SU-DHL-6 (cell line): ENCODE results near the gene KLK13.

ENCODE experiments used
- H2AFZ ChIP-seq: fragments of 200-600 bp; sonication (generic); 2 replicates; pipeline ENCODE4 v1.6.1; 2014; ENCODE audit warnings: low read depth, mild to moderate bottlenecking, moderate library complexity, mixed read lengths, antibody characterized with exemption, low read length; ENCODE audit not compliant: severe bottlenecking
- H3F3A ChIP-seq: fragments of 200-600 bp; shearing (Covaris generic); 2 replicates; pipeline ENCODE4 v1.6.0; 2016; ENCODE audit warnings: antibody characterized with exemption, mild to moderate bottlenecking; ENCODE audit not compliant: insufficient read depth
- H3K27ac ChIP-seq: fragments of 200-600 bp; sonication (generic); 2 replicates; pipeline ENCODE4 v1.5.1; 2016; ENCODE audit warnings: low read depth, mild to moderate bottlenecking, low read length, moderate library complexity, mixed read lengths
- H3K27me3 ChIP-seq: fragments of 200-600 bp; sonication (generic), shearing (Covaris generic); 2 replicates; pipeline ENCODE4 v1.6.0; 2014; ENCODE audit warnings: mild to moderate bottlenecking, low read length
- H3K36me3 ChIP-seq: fragments of 200-600 bp; sonication (generic); 2 replicates; pipeline ENCODE4 v1.6.1; 2014; ENCODE audit warnings: mild to moderate bottlenecking, low read length, mixed read lengths
- H3K4me2 ChIP-seq: fragments of 300-600, 200-600 bp; shearing (Covaris generic), sonication (generic); 2 replicates; pipeline ENCODE4 v1.6.0; 2014; ENCODE audit warnings: low read length, low read depth, mild to moderate bottlenecking; ENCODE audit not compliant: poor library complexity, severe bottlenecking
- H3K4me3 ChIP-seq: fragments of 200-600 bp; sonication (generic); 2 replicates; pipeline ENCODE4 v1.5.1; 2014; ENCODE audit warnings: antibody characterized with exemption, low read length, mild to moderate bottlenecking, mixed read lengths; ENCODE audit not compliant: insufficient read depth, poor library complexity, severe bottlenecking
- H3K79me2 ChIP-seq: fragments of 200-600 bp; sonication (generic); 2 replicates; pipeline ENCODE4 v1.6.1; 2014; ENCODE audit warnings: mild to moderate bottlenecking, low read length, moderate library complexity; ENCODE audit not compliant: insufficient read depth
- H3K9ac ChIP-seq: fragments of 200-600 bp; sonication (generic); 2 replicates; pipeline ENCODE4 v1.7.0; 2014; ENCODE audit warnings: mild to moderate bottlenecking, low read length
- H3K9me2 ChIP-seq: fragments of 200-600 bp; sonication (generic); replicated peaks from 2 replicates; pipeline ENCODE4 v1.6.1; 2014; ENCODE audit warnings: low read length; ENCODE audit not compliant: insufficient read depth
- H3K9me3 ChIP-seq: fragments of 200-600 bp; sonication (generic); 2 replicates; pipeline ENCODE4 v1.6.1; 2014; ENCODE audit warnings: low read length, mixed read lengths; ENCODE audit not compliant: insufficient read depth
- H4K20me1 ChIP-seq: fragments of 200-600 bp; sonication (generic); 2 replicates; pipeline ENCODE4 v1.6.1; 2014; ENCODE audit warnings: low read depth, mild to moderate bottlenecking, antibody characterized with exemption, low read length, moderate library complexity, mixed read lengths
- EZH2phosphoT487 ChIP-seq: fragments of 200-600 bp; sonication (generic), shearing (Covaris generic); conservative IDR thresholded peaks from 2 replicates; pipeline ENCODE4 v1.6.1; 2018; ENCODE audit warnings: mild to moderate bottlenecking, antibody characterized with exemption, low read length, moderate library complexity, mixed read lengths
- TF ChIP-seq, protein P1 (sequence below): fragments of 200-600 bp; sonication (generic); IDR thresholded peaks from one replicate; pipeline ENCODE4 v1.5.1; 2017; ENCODE audit warnings: antibody characterized with exemption, mild to moderate bottlenecking, low read length, moderate library complexity; ENCODE audit not compliant: insufficient read depth, poor library complexity, severe bottlenecking

The KLK13 gene

DNA sequence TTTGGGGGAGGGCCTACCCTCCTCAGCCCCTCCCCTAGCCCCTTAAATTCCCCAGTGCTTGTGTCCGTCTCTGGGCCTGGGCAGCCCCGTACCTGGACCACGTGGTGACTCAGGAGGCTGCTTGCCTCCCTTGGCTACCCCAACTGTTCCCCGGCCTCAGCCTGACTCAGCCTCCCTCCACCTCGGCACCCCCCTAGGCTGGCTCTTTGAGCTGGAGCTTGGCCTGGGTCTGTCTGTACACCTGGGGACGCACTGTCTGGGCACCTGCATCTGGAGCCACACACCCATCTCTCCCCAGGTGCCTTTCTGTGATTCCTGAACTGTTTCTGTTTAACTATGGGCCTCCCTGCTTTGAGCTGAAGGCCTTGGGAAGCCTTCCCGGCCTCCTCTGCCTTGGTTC is 19.6 kb upstream of the KLK13 start:
- no peak for TF ChIP-seq EZH2phosphoT487
- TF ChIP-seq, protein P1, sequence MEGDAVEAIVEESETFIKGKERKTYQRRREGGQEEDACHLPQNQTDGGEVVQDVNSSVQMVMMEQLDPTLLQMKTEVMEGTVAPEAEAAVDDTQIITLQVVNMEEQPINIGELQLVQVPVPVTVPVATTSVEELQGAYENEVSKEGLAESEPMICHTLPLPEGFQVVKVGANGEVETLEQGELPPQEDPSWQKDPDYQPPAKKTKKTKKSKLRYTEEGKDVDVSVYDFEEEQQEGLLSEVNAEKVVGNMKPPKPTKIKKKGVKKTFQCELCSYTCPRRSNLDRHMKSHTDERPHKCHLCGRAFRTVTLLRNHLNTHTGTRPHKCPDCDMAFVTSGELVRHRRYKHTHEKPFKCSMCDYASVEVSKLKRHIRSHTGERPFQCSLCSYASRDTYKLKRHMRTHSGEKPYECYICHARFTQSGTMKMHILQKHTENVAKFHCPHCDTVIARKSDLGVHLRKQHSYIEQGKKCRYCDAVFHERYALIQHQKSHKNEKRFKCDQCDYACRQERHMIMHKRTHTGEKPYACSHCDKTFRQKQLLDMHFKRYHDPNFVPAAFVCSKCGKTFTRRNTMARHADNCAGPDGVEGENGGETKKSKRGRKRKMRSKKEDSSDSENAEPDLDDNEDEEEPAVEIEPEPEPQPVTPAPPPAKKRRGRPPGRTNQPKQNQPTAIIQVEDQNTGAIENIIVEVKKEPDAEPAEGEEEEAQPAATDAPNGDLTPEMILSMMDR: no peak
- H3K9me2 ChIP-seq: no peaks in the 10 kb centered on the region
- H3K36me3 ChIP-seq: no peaks in the 10 kb centered on the region
- H3K4me3 ChIP-seq: no peak overlapping the region
- no peaks in the 10 kb centered on the region for H3K79me2 ChIP-seq
- H3K9ac ChIP-seq: no peak overlapping the region
- no peaks in the 10 kb centered on the region for H3K27me3 ChIP-seq
- no peaks in the 10 kb centered on the region for H3F3A ChIP-seq
- H3K4me2 ChIP-seq: no peak overlapping the region
- no peaks in the 10 kb centered on the region for H3K9me3 ChIP-seq
- no peak overlapping the region for H2AFZ ChIP-seq
- H3K27ac ChIP-seq: no peak overlapping the region
- no peaks in the 10 kb centered on the region for H4K20me1 ChIP-seq

DNA sequence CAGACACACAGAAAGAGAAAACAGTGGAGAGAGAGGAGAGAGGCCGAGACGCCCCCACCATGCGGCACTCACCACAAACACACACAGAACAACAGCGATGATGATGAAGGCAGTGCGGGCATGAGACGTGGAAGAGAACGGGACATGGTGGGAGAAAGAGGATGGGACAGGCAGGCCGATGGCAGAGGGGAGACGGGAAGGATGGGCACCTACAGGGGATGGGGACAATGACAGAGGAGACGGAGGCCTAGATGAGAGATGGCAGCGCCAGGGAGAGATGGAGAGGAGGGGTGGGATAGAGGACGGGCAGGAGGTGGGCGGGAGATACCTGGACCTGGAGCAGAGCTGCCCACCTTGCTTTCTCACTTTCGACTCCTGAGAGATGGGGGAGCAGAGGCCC is 18.9 kb upstream of the KLK13 start:
- Histone ChIP-seq H3K36me3 (no peaks in the 10 kb centered on the region), H3K9me2 (no peaks in the 10 kb centered on the region), H3K4me3 (no peak overlapping the region), H3K9me3 (no peaks in the 10 kb centered on the region), H3K79me2 (no peaks in the 10 kb centered on the region), H4K20me1 (no peaks in the 10 kb centered on the region), H3K4me2 (no peak overlapping the region), H3K27me3 (no peaks in the 10 kb centered on the region), H3K27ac (no peak overlapping the region), H3K9ac (no peak overlapping the region), H2AFZ (no peak overlapping the region), H3F3A (no peaks in the 10 kb centered on the region)
- TF ChIP-seq, protein P1: no peak
- TF ChIP-seq EZH2phosphoT487: no peak

DNA sequence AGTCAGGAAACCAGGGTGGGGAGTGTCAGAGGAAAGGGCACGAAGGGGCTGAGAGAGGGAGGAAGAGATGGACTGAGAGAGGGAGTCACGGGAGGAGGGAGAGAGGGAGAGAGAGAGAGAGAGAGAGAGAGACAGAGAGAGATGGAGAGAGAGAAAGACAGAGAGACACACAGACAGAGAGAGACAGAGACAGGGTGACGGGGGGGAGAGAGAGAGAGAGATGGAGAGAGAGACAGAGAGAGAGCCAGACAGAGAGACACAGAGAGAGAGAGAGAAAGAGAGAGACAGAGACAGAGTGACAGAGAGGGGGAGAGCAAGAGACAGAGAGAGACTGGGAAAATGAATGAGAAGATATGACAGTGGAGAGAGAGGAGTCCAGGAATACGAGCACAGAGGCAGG is 18.3 kb upstream of the KLK13 start:
- Histone ChIP-seq H3K9ac (no peak overlapping the region), H3K9me2 (no peaks in the 10 kb centered on the region), H2AFZ (no peak overlapping the region), H4K20me1 (no peaks in the 10 kb centered on the region), H3K4me3 (no peak overlapping the region), H3K27ac (no peak overlapping the region), H3K27me3 (no peaks in the 10 kb centered on the region), H3F3A (no peaks in the 10 kb centered on the region), H3K4me2 (no peak overlapping the region), H3K79me2 (no peaks in the 10 kb centered on the region), H3K9me3 (no peaks in the 10 kb centered on the region), H3K36me3 (no peaks in the 10 kb centered on the region)
- TF ChIP-seq EZH2phosphoT487: no peak
- TF ChIP-seq, protein P1: no peak

DNA sequence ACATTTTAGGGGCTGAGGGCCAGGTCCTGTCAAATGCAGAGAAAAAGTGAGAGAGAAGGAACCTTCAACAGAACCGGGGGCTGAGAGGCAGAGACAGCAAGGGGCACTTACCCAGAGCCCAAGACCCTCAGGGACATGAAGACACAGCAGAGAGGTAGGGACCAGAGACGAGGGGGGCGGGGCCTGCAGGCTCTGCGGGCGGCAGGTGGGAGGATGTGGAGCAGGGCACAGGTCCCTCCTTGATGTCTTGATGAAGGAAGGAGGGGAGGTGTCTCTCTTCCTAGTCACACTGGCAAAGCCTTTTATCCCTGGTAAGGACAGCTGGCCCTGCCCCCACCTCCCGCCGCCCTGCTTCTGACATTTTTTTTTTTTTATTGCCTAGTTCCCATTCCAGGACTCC is 17.7 kb upstream of the KLK13 start, which contains the start of gene KLK14:
TSS of gene KLK14 (minus strand) at position 277 of the 400 bp plus-strand sequence. CDS start at position 4, 273 bp downstream.
- TF ChIP-seq, protein P1: no peak
- TF ChIP-seq EZH2phosphoT487: no peak
- Histone ChIP-seq H3K79me2 (no peaks in the 10 kb centered on the region), H3K36me3 (no peaks in the 10 kb centered on the region)

More for the DNA sequence above, 17.7 kb upstream of the KLK13 start, which contains the start of gene KLK14:
- Histone ChIP-seq H3K4me3 (no peak within 1 kb of the TSS), H3K9me3 (no peaks in the 10 kb centered on the region), H3K9ac (no peak within 1 kb of the TSS), H3K9me2 (no peaks in the 10 kb centered on the region), H3K27ac (no peak within 1 kb of the TSS), H4K20me1 (no peaks in the 10 kb centered on the region), H2AFZ (no peak within 1 kb of the TSS), H3K27me3 (no peaks in the 10 kb centered on the region), H3F3A (no peaks in the 10 kb centered on the region), H3K4me2 (no peak within 1 kb of the TSS)
